Measurements from ENCODE around the gene TMUB2.

GRCh38 chr17:44178133-44178532 lies 8.6 kb upstream of the TMUB2 start:
- TF ChIP-seq CTCF (IDR thresholded peaks at IDR 0.05) (no peak), POLR2AphosphoS5 (IDR thresholded peaks at IDR 0.05) (no peak), POLR2A (IDR thresholded peaks at IDR 0.05) (no peak)
